Left lung (tissue), 10 donors: ENCODE measurements around the gene ENO4. TPM values are rescaled to one million over a fixed set of nuclear protein-coding genes. Genes with fewer than 3 reads are reported as not detected.

Source experiments
- ATAC-seq: fragments of 200-7000 bp; cut with Tn5 transposase; one replicate; pipeline ENCODE4 v1.9.1; 2020; ENCODE audit warnings: moderate library complexity
- DNase-seq, 4 donors: peaks; one replicate each; pipeline ENCODE4 v3.0.0-alpha.2; 2013 to 2020
- H3K27ac ChIP-seq, 2 donors: fragments of 200-600 bp; sonication (generic) in 1 of 2; one replicate each; pipeline versions ENCODE4 v1.5.0 to v1.8.0; 2020 to 2021
- H3K27me3 ChIP-seq, 2 donors: fragments of 200-600 bp; sonication (generic) in 1 of 2; one replicate each; pipeline versions ENCODE4 v1.5.0 to v1.8.0; 2020 to 2021
- H3K36me3 ChIP-seq, 2 donors: fragments of 200-600 bp; sonication (generic) in 1 of 2; one replicate each; pipeline versions ENCODE4 v1.5.0 to v1.8.0; 2020 to 2021
- H3K4me1 ChIP-seq, 2 donors: fragments of 200-600 bp; one replicate each; pipeline ENCODE4 v1.8.0; 2021
- H3K4me3 ChIP-seq, 2 donors: fragments of 200-600 bp; sonication (generic) in 1 of 2; one replicate each; pipeline versions ENCODE4 v1.5.0 to v1.8.0; 2020 to 2021; ENCODE audit warnings: mild to moderate bottlenecking in 1 of 2
- H3K9me3 ChIP-seq, 2 donors: fragments of 200-600 bp; sonication (generic) in 1 of 2; one replicate each; pipeline versions ENCODE4 v1.5.0 to v1.8.0; 2020 to 2021
- CTCF ChIP-seq, 2 donors: fragments of 200-600 bp; sonication (generic) in 1 of 2; IDR thresholded peaks; one replicate each; pipeline versions ENCODE4 v1.5.0 to v1.8.0; 2021; ENCODE audit warnings: antibody characterized with exemption in 2 of 2
- intact Hi-C, 2 donors: fragments of 100-400 bp; cut with DNase I; formaldehyde crosslinking; loops; one replicate each; pipeline versions ENCODE4 v1.11.2 to v1.14.2; 2022
- polyA plus RNA-seq, 6 donors: library from polyadenylated mRNA; unstranded; fragments of 120-200 nt; gene quantifications; one replicate each; pipeline ENCODE4 v1.2.1, GENCODE V29; 2013; ENCODE audit not compliant: insufficient read length in 6 of 6
- total RNA-seq, 2 donors: library from RNA; stranded (reverse); fragmentation: NEBNext Ultra II Directional; extraction: Animal tissue kit (Norgen Biotek cat#: 25700); gene quantifications; one replicate each; pipeline ENCODE4 v1.2.1, GENCODE V29; 2021
- donor health status: DM: no; HTN: yes; CAD: no.
- donor health status: DM: no; HTN: no; CAD: no.

ENO4 gene
- total and polyA plus RNA-seq, 8 donors = 0.50 to 4.4 (median 3.0) TPM

- H3K36me3 ChIP-seq = no peaks in the 10 kb centered on the region
- H3K4me3 ChIP-seq = no peak overlapping the region
- H3K27ac ChIP-seq = no peak overlapping the region
- no peak for ATAC-seq
- no peak for DNase-seq
- H3K27me3 ChIP-seq = peaks cover 7 to 68% of the 10 kb centered on the region in 2 donors
- no peak for TF ChIP-seq CTCF (IDR thresholded peaks at IDR 0.05)
- no peaks in the 10 kb centered on the region for H3K4me1 ChIP-seq
- H3K9me3 ChIP-seq = no peaks in the 10 kb centered on the region
- intact Hi-C loops = no loop called here
Measured at GRCh38 chr10:116810895-116811294, 38.4 kb upstream of the ENO4 start.

GRCh38 chr10:116811691-116812090 lies 37.6 kb upstream of the ENO4 start:
- peaks cover 13 to 76% of the 10 kb centered on the region in 2 donors for H3K27me3 ChIP-seq
- DNase-seq (no peak), ATAC-seq (no peak)
- no peaks in the 10 kb centered on the region for H3K4me1 ChIP-seq
- intact Hi-C loops = no loop called here
- no peak overlapping the region for H3K4me3 ChIP-seq
- H3K27ac ChIP-seq = no peak overlapping the region
- TF ChIP-seq CTCF (IDR thresholded peaks at IDR 0.05) = no peak
- no peaks in the 10 kb centered on the region for H3K36me3 ChIP-seq
- H3K9me3 ChIP-seq = no peaks in the 10 kb centered on the region

GRCh38 chr10:116815641-116816415 lies 33.5 kb upstream of the ENO4 start:
- Histone ChIP-seq H3K27me3 (peaks cover 7 to 82% of the 10 kb centered on the region in 2 donors), H3K27ac (no peak overlapping the region), H3K4me3 (no peak overlapping the region), H3K9me3 (no peaks in the 10 kb centered on the region), H3K4me1 (no peaks in the 10 kb centered on the region), H3K36me3 (no peaks in the 10 kb centered on the region)
- intact Hi-C loops = no loop called here
- no peak for ATAC-seq
- DNase-seq = no peak
- TF ChIP-seq CTCF (IDR thresholded peaks at IDR 0.05) = no peak

GRCh38 chr10:116817178-116817577 lies 32.1 kb upstream of the ENO4 start:
- TF ChIP-seq CTCF (IDR thresholded peaks at IDR 0.05) = no peak
- Histone ChIP-seq H3K27me3 (peaks cover 7 to 72% of the 10 kb centered on the region in 2 donors), H3K27ac (no peak overlapping the region), H3K4me3 (no peak overlapping the region), H3K4me1 (no peaks in the 10 kb centered on the region), H3K36me3 (no peaks in the 10 kb centered on the region), H3K9me3 (no peaks in the 10 kb centered on the region)
- DNase-seq (no peak), ATAC-seq (no peak)
- intact Hi-C loops = no loop called here

GRCh38 chr10:116817780-116818343 lies 31.4 kb upstream of the ENO4 start:
- H3K27ac ChIP-seq = no peak overlapping the region
- no peak overlapping the region for H3K4me3 ChIP-seq
- intact Hi-C loops = no loop called here
- TF ChIP-seq CTCF (IDR thresholded peaks at IDR 0.05) = no peak
- DNase-seq (no peak), ATAC-seq (no peak)
- H3K27me3 ChIP-seq = peaks cover 7 to 71% of the 10 kb centered on the region in 2 donors
- no peaks in the 10 kb centered on the region for H3K36me3 ChIP-seq
- no peaks in the 10 kb centered on the region for H3K9me3 ChIP-seq
- H3K4me1 ChIP-seq = no peaks in the 10 kb centered on the region
